Measurements from ENCODE around the gene UBXN1. TPM values are rescaled to one million over a fixed set of nuclear protein-coding genes. Genes with fewer than 3 reads are reported as not detected.

Gene UBXN1
- total RNA-seq, 3 donors from 2014 or later: 79.2 to 138 (median 87.3) TPM

GRCh38 chr11:62645671-62645945, 33.3 kb downstream of the UBXN1 start:
- Histone ChIP-seq H3K4me3 (peak overlapping the region; percentile 92), H3K9me3 (no peaks in the 10 kb centered on the region), H3K4me1 (ENCODE audit: low read depth) (peaks cover 22% of the 10 kb centered on the region), H3K36me3 (ENCODE audit: low read depth) (no peaks in the 10 kb centered on the region)
- intact Hi-C loops (cut with DNase I, micrococcal nuclease): no loop called here
- TF ChIP-seq CTCF (IDR thresholded peaks at IDR 0.05): no peak
- DNase-seq (no peak), ATAC-seq (peak; percentile 11)

GRCh38 chr11:62644220-62644619, 34.7 kb downstream of the UBXN1 start:
- H3K4me3 ChIP-seq: no peak overlapping the region
- no peaks in the 10 kb centered on the region for H3K9me3 ChIP-seq
- H3K36me3 ChIP-seq (ENCODE audit: low read depth): no peaks in the 10 kb centered on the region
- TF ChIP-seq CTCF (IDR thresholded peaks at IDR 0.05): no peak
- H3K4me1 ChIP-seq (ENCODE audit: low read depth): peaks cover 22% of the 10 kb centered on the region
- ATAC-seq: no peak
- intact Hi-C loops (cut with DNase I, micrococcal nuclease): no loop called here
- DNase-seq: no peak

- TF ChIP-seq CTCF (IDR thresholded peaks at IDR 0.05): no peak
- H3K36me3 ChIP-seq (ENCODE audit: low read depth): peaks cover 27% of the 10 kb centered on the region
- intact Hi-C loops (cut with DNase I, micrococcal nuclease): no loop called here
- no peak overlapping the region for H3K4me3 ChIP-seq
- ATAC-seq (no peak), DNase-seq (no peak)
- H3K9me3 ChIP-seq: no peaks in the 10 kb centered on the region
- H3K4me1 ChIP-seq (ENCODE audit: low read depth): no peaks in the 10 kb centered on the region
Measured at GRCh38 chr11:62632492-62632891, 46.4 kb downstream of the UBXN1 start.

GRCh38 chr11:62627713-62628112, 51.2 kb downstream of the UBXN1 start:
- H3K4me3 ChIP-seq: no peak overlapping the region
- H3K36me3 ChIP-seq (ENCODE audit: low read depth): peaks cover 27% of the 10 kb centered on the region
- intact Hi-C loops (cut with DNase I, micrococcal nuclease): no loop called here
- H3K9me3 ChIP-seq: no peaks in the 10 kb centered on the region
- H3K4me1 ChIP-seq (ENCODE audit: low read depth): no peaks in the 10 kb centered on the region
- no peak for TF ChIP-seq CTCF (IDR thresholded peaks at IDR 0.05)
- DNase-seq (no peak), ATAC-seq (no peak)

Other genes with a start within 250 kb of the UBXN1 start
- gene AHNAK, start 132.3 kb downstream of the UBXN1 start, total RNA-seq: 1,000 to 10,000 TPM in 1 of 3 donors, 100 to 1,000 TPM in 2; 473 to 1,283 (median 535) TPM
- gene EEF1G, start 105.2 kb downstream of the UBXN1 start, total RNA-seq: 1,000 to 10,000 TPM; 1,059 to 1,365 (median 1,164) TPM
- 10 to 100 TPM; 11.9 to 19.8 (median 13.3) TPM for gene TUT1, start 87.5 kb downstream of the UBXN1 start, total RNA-seq
- 10 to 100 TPM; 70.7 to 92.1 (median 89.6) TPM for gene MTA2, start 77.2 kb downstream of the UBXN1 start, total RNA-seq
- 10 to 100 TPM; 54.6 to 57.7 (median 57.7) TPM for gene EML3, start 66.3 kb downstream of the UBXN1 start, total RNA-seq
- 10 to 100 TPM in 1 of 3 donors, 1 to 10 TPM in 2; 2.7 to 11.9 (median 3.8) TPM for gene ROM1, start 65.8 kb downstream of the UBXN1 start, total RNA-seq
- 10 to 100 TPM; 27.3 to 34.2 (median 29.1) TPM for gene B3GAT3, start 57.1 kb downstream of the UBXN1 start, total RNA-seq
- gene GANAB, start 32.5 kb downstream of the UBXN1 start, total RNA-seq: 100 to 1,000 TPM; 202 to 232 (median 223) TPM
- 10 to 100 TPM; 15.4 to 17.6 (median 16.7) TPM for gene INTS5, start 25.8 kb downstream of the UBXN1 start, total RNA-seq
- gene C11orf98, start 13.9 kb downstream of the UBXN1 start, total RNA-seq: 10 to 100 TPM; 39.7 to 54.2 (median 53.1) TPM
- 10 to 100 TPM; 11.6 to 18.6 (median 13.3) TPM for gene CSKMT, start 13.8 kb downstream of the UBXN1 start, total RNA-seq
- gene UQCC3, start 7.4 kb downstream of the UBXN1 start, total RNA-seq: 10 to 100 TPM in 2 of 3 donors, 1 to 10 TPM in 1; 9.0 to 12.1 (median 10.8) TPM
- gene LBHD1, start 6.8 kb downstream of the UBXN1 start, total RNA-seq: 10 to 100 TPM in 2 of 3 donors, 1 to 10 TPM in 1; 7.4 to 10.6 (median 10.6) TPM
- 10 to 100 TPM in 1 of 3 donors, 1 to 10 TPM in 2; 1.2 to 11.5 (median 5.6) TPM for gene LRRN4CL, start 10.5 kb upstream of the UBXN1 start, total RNA-seq
- 10 to 100 TPM; 59.0 to 63.4 (median 61.0) TPM for gene BSCL2, start 28.4 kb upstream of the UBXN1 start, total RNA-seq
- gene GNG3, start 28.6 kb upstream of the UBXN1 start, total RNA-seq: 1 to 10 TPM in 1 of 3 donors, under 1 TPM in 2; 0.35 to 5.2 (median 0.92) TPM
- 10 to 100 TPM; 53.0 to 70.3 (median 58.6) TPM for gene HNRNPUL2, start 48.4 kb upstream of the UBXN1 start, total RNA-seq
- gene TTC9C, start 49.4 kb upstream of the UBXN1 start, total RNA-seq: 10 to 100 TPM; 27.7 to 31.8 (median 29.3) TPM
- gene ZBTB3, start 75.1 kb upstream of the UBXN1 start, total RNA-seq: 10 to 100 TPM; 10.9 to 15.6 (median 13.0) TPM
- 10 to 100 TPM; 39.4 to 49.6 (median 41.5) TPM for gene POLR2G, start 82.5 kb upstream of the UBXN1 start, total RNA-seq
- gene TAF6L, start 92.3 kb upstream of the UBXN1 start, total RNA-seq: 10 to 100 TPM; 17.0 to 23.5 (median 17.1) TPM
- gene TMEM179B, start 108.3 kb upstream of the UBXN1 start, total RNA-seq: 10 to 100 TPM; 39.8 to 62.2 (median 54.0) TPM
- gene TMEM223, start 112.9 kb upstream of the UBXN1 start, total RNA-seq: 10 to 100 TPM; 12.8 to 16.6 (median 14.8) TPM
- gene NXF1, start 126.4 kb upstream of the UBXN1 start, total RNA-seq: 100 to 1,000 TPM in 1 of 3 donors, 10 to 100 TPM in 2; 46.7 to 103 (median 55.0) TPM
- 10 to 100 TPM; 38.7 to 44.3 (median 41.7) TPM for gene STX5, start 153.0 kb upstream of the UBXN1 start, total RNA-seq
- gene TEX54, start 153.8 kb upstream of the UBXN1 start, total RNA-seq: not detected
- gene WDR74, start 160.5 kb upstream of the UBXN1 start, total RNA-seq: 10 to 100 TPM; 35.0 to 42.4 (median 38.8) TPM
- 100 to 1,000 TPM; 116 to 127 (median 124) TPM for gene SLC3A2, start 201.8 kb upstream of the UBXN1 start, total RNA-seq
- gene CHRM1, start 242.3 kb upstream of the UBXN1 start, total RNA-seq: 1 to 10 TPM in 1 of 3 donors, under 1 TPM in 2; 0.89 to 1.4 (median 0.96) TPM